ENCODE results near the gene KDM4B.

The KDM4B gene

DNA sequence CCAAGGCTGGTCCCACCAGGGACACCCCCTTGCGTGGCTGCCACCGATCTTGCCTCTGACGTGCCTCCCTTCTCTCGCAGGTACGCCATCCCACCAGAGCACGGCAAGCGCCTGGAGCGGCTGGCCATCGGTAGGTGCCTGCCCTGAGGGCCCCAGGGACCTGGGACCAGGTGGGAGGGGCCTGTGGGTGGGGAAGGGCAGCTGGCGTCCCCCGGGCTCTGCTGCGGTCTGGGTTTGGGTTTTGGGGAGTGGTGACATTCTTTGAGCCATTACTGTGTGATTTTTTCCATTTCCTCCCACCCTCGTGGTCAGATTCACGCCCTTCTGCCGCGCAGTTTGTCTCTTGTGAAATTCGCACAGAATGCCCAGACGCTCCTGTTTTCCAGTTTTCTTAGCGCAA, 102.0 kb downstream of the KDM4B start:
- TF ChIP-seq, protein P1, sequence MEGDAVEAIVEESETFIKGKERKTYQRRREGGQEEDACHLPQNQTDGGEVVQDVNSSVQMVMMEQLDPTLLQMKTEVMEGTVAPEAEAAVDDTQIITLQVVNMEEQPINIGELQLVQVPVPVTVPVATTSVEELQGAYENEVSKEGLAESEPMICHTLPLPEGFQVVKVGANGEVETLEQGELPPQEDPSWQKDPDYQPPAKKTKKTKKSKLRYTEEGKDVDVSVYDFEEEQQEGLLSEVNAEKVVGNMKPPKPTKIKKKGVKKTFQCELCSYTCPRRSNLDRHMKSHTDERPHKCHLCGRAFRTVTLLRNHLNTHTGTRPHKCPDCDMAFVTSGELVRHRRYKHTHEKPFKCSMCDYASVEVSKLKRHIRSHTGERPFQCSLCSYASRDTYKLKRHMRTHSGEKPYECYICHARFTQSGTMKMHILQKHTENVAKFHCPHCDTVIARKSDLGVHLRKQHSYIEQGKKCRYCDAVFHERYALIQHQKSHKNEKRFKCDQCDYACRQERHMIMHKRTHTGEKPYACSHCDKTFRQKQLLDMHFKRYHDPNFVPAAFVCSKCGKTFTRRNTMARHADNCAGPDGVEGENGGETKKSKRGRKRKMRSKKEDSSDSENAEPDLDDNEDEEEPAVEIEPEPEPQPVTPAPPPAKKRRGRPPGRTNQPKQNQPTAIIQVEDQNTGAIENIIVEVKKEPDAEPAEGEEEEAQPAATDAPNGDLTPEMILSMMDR (IDR thresholded peaks at IDR 0.05) = no peak

DNA sequence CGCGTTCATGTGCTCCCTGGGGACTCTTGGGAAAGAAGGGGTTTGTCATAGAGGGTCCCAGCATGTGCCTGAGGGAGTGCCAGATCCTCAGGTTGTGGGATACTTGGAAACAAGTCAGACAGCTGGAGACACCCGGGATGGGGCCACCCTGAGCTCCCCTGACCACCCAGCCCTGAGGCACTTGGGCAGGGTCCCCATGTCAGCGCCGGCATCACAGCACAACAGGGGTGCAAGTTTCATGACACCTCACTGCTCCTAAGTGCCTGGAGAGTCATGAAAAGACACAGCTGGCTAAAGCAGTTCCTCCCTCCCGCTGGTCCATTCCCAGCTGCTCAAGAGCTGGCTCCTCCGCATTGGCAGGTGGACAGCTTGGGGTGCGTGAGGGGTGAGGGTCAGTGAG, 102.7 kb downstream of the KDM4B start:
- TF ChIP-seq, protein P1 (IDR thresholded peaks at IDR 0.05) = no peak

DNA sequence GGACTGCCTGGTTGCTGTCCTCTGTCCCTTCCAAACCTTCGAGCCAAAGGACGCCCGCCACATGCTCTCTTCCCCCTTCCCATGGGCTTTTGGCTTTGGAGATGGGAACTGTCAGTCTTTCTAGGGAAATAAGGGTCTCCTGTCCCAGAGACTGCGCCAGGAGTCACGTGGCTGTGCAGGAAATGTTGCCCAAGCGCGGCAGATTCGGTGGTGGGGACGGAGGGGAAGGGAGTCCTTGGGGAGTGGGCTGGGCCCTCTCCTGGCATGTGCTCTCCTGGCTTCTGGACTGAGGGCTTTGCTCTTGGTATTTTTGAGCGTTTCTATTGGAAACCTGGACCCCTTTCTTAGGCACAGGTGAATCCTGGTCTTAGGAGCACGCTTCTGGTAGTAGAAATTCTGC, 103.2 kb downstream of the KDM4B start:
- TF ChIP-seq, protein P1 (IDR thresholded peaks at IDR 0.05) = no peak

DNA sequence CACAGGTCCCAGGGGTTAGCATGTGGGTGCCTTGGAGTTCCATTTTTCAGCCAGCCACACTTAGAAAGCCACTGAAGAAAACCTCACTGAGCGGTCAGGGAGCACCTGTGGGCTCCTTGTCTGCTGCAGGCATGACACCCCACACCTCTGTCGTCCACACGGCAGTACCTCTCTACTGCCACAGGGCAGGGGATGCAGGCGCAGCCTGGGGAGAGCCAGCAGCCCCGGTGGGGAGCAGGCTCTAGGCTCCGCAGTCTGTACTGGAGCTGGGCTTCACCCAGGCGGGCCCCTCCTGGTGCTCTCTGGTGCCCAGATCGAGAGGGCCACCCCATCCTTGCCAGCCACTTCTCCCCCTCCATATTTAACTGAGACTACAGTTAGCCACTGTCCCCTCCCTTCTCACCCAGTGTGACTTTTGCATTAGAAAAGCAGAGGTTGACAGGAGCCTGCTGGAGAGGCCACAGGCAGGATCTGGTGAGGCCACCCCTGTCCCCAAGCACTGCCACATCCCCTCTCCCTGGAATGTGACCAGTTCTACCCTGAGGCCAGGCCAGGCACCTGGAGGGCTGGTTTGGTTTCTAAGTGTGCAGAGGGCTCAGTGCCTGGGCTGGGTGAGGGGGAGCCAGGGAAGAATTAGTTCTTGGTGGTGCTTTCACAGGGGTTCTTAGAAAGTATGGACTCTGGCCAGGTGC, 104.4 kb downstream of the KDM4B start:
- TF ChIP-seq, protein P1 (IDR thresholded peaks at IDR 0.05) = no peak

DNA sequence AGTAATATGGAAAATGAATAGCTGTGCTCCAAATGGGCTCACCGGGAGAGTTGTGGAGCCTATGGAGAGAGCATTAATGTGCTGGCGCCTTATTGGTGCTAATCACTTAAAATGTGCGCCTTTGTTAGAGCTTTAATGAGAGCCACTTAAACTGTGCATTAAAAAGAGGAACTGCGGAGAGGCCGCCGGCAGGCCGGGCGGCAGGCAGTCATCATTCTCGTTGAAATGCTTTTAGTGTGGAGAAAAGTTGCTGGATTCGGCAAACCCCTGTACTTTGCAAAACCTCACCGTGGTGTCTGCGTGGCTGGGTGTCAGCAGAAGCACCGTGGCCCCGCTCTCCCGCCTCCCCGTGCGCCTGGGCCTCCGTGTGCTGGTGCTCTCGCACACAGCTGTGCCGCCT, 105.5 kb downstream of the KDM4B start:
- TF ChIP-seq, protein P1 (IDR thresholded peaks at IDR 0.05) = no peak

DNA sequence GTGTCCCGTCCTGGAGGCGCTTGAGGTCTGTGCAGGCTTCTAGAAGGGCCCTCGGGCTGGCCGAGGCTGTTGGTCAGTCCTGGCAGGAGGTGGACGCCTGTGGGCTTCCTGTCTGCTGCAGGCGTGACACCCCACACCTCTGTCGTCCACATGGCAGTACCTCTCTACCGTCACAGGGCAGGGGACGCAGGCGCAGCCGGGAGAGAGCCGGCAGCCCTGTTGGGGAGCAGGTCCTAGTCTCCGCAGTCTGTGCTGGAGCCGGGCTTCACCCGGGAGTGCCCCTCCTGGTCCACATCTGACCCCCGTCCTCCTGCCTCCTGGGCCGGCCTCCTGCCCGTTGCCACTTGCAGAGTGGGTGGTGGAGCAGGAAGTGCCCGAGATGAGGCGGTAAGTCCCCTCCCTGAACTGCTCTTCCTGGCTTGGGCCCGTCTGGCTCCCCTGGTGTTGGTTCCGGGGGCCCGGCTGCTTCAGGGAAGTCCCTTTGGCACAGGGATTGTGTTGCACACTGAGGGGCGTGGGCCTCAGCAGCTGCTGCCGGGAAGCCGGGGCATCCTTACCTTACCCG, 106.0 kb downstream of the KDM4B start:
- TF ChIP-seq, protein P1 (IDR thresholded peaks at IDR 0.05) = no peak

DNA sequence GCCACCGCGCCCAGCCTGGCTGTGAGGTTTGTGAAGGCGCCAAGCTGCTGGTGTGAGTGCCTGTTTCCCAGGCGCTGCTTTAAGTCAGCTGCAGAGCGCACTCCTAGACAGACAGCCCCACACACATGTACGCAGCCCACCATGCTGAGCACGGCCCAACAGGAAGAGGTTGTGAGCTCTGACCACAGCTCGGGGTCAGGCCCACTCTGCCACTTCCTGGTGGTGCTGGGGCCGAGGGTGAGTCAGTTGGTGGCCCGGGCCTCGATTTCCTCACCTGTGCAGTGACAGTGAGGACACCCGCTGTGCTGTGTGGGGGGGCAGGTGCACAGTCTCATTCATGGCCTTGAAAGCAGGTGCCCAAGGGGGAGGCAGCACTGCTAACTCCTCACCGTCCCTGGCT, 106.7 kb downstream of the KDM4B start:
- TF ChIP-seq, protein P1 (IDR thresholded peaks at IDR 0.05) = no peak
